GM12892 (cell line): ENCODE results near the gene SCN10A.

Source experiments
- POLR2A ChIP-seq: IDR thresholded peaks from 2 replicates; pipeline ENCODE4 v1.6.1; 2011; ENCODE audit warnings: low read depth, low read length, control low read depth
- POLR2AphosphoS5 ChIP-seq: IDR thresholded peaks from 2 replicates; pipeline ENCODE4 v1.6.1; 2011; ENCODE audit warnings: low read depth, low read length, control low read depth
- TAF1 ChIP-seq: IDR thresholded peaks from 2 replicates; pipeline ENCODE4 v1.6.1; 2011; ENCODE audit warnings: low read depth, mild to moderate bottlenecking, control low read depth, low read length, borderline replicate concordance

DNA sequence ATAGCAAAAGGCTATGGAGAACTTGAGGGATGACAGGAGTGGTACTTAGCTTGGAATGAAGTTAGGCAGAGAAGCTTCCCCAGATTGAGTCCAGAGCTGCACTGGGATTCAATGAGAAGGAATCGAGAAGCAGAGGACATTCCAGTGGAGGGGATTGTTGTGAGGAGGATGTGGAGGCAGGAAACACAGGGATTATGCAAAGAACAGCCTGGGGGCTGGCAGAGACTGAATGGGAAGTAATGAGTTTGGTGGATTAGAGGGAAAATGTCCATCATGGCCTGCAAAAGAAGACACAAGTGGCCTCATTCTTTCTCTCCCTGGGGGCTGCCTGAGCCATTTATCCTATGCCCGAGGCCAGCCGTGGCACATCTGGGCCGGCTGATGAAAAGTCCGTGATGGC, 20.5 kb upstream of the SCN10A start:
- TF ChIP-seq POLR2AphosphoS5 (no peak), POLR2A (no peak), TAF1 (no peak)
